Activated CD4-positive, alpha-beta T cell treated with anti-CD3 and anti-CD28 coated beads, Interleukin-2, Interleukin-6, amounts not matched to agents 100 ng/mL and 50 ng/mL, durations not matched to agents 16 hours and 8 hours (primary cell): ENCODE data around the gene MYH3.

Source experiments
- DNase-seq: peaks from one replicate; pipeline ENCODE4 v3.0.0-alpha.2; 2020

Gene MYH3

GRCh38 chr17:10648956-10649355 is 8.2 kb downstream of the MYH3 start:
- DNase-seq, result no peak

GRCh38 chr17:10648381-10648780 is 8.7 kb downstream of the MYH3 start:
- DNase-seq, result no peak

- peak; percentile 80 for DNase-seq
These were observed 10.6 kb downstream of the MYH3 start for GRCh38 chr17:10646392-10646990.

DNA sequence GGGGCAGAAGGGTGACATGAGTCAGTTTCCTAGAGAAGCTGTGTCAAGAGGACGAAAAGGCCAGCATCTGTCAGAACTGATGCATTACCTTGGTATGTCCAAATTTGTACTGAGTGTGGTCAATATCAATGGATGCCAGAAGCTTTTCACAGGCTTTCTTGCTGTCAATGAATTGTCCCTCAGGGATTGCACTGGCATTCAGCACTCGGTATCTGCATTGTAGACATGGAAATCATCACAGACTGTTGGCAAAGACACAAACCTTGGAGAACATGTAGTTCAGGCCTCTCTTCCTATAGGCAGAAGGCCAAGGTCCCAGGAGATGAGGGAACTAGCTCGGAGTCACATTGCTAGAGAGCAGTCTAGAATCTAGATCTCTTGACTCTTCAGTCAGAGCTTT is 16.6 kb downstream of the MYH3 start:
- no peak for DNase-seq

DNA sequence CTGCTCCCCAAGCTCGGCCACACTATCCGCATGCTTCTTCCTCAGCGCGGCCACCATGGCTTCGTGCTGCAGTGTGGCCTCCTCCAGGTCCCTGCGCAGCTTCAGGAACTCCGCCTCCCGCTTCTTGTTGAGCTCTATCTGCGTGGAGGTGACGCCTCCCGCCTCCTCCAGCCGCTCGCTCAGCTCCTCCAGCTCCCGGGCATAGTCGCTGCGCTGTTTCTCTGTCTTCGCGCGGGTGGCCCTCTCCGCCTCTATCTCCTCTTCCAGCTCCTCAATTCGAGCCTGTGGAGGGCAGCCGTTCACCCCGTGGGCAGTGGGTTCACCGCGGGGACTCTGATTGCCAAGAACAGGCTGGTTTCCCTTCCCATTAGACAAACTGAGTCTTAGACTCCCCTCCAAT is 19.0 kb downstream of the MYH3 start:
- no peak for DNase-seq

DNA sequence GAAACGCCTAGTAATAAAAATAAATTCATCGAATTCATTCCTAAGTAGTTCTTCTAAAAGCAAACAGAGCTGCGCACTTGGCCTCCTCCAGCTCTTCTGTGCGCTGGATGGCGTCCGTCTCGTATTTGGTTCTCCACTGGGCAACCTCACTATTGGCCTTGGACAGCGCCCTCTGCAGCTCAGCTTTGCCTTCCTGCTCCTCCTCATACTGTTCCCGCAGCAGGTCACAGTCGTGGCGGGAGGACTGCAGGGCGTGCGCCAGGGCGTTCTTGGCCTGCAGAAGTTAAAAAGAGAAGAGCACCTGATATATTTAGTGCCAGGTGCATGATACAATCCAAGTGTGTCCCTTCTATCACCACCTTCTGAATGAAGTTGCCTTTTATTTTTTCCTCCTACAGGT is 21.8 kb downstream of the MYH3 start:
- no peak for DNase-seq

GRCh38 chr17:10633738-10634379 is 23.2 kb downstream of the MYH3 start:
- DNase-seq, result no peak

GRCh38 chr17:10631701-10632100 is 25.4 kb downstream of the MYH3 start:
- DNase-seq, result no peak

- peak; percentile 45 for DNase-seq
These were observed 25.9 kb downstream of the MYH3 start for GRCh38 chr17:10631048-10631700.

DNA sequence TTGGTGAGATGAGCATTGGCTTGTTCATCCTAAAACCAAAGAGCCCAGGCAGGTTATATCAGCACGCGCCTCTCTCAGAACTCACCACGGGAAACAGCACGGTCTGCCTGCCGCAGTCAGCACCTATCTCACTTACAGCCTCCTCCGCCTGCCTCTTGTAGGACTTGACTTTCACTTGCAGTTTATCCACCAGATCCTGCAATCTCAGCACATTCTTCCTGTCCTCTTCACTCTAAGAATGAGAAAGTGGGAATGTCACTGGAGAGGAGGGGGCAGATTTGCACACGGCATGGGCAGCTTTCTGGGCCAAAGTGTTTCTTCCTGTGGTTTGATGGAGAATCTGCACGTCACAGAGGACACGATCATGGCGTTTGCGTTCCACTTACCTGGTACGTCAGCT is 27.4 kb downstream of the MYH3 start:
- DNase-seq, result no peak

- DNase-seq, result peak; percentile 22
These were observed 28.4 kb downstream of the MYH3 start for GRCh38 chr17:10628756-10629155.

DNA sequence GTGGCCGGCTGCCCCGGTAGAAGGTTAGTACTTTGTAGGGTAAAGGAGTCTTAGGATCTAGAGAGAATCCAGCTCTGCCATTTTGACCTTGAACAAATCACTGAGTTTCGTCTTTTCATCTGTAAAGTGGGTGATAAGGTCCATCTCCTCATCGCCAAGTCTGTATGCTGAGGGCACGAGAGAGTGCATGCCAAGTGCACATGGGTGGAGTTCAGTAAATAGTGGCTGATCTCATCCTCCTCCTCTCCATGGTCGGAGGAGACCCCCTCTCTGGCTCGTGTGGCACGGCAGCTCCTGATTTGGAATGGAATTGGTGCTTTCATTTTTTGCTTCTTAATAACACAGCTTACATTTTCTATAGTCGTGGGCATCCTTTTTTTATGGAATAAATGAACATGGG is 30.7 kb downstream of the MYH3 start:
- no peak for DNase-seq

- no peak for DNase-seq
These were observed 32.1 kb downstream of the MYH3 start for GRCh38 chr17:10624969-10625368.

DNA sequence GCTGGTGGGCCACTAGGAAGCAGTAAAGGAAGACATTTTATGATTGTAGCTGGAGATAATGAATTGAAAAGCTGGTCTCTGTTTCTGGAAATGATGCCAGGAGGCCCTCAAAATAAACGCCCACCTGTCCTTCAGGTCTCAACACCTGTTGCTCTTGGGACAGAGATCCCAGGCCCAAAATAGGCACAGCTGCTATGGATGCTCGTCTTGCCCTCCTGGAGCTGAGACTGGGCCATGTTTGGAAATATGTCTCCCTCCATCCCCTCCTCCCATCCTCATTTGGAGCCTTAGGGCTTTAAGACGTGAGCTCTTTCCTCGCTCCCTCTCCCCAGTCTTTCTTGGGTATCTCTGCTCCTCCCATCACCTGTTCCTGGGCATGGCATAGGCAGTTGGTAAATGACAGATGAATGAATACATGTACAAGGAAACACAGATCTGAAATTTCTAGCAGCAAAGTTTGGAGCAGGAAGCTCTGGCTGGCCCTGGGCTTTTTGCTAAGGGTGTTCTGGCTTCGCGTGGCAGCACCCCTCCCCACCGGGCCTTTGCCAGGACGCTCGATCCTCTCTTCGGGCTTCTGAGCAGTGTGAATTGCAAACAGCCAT is 33.3 kb downstream of the MYH3 start:
- DNase-seq, result no peak

DNA sequence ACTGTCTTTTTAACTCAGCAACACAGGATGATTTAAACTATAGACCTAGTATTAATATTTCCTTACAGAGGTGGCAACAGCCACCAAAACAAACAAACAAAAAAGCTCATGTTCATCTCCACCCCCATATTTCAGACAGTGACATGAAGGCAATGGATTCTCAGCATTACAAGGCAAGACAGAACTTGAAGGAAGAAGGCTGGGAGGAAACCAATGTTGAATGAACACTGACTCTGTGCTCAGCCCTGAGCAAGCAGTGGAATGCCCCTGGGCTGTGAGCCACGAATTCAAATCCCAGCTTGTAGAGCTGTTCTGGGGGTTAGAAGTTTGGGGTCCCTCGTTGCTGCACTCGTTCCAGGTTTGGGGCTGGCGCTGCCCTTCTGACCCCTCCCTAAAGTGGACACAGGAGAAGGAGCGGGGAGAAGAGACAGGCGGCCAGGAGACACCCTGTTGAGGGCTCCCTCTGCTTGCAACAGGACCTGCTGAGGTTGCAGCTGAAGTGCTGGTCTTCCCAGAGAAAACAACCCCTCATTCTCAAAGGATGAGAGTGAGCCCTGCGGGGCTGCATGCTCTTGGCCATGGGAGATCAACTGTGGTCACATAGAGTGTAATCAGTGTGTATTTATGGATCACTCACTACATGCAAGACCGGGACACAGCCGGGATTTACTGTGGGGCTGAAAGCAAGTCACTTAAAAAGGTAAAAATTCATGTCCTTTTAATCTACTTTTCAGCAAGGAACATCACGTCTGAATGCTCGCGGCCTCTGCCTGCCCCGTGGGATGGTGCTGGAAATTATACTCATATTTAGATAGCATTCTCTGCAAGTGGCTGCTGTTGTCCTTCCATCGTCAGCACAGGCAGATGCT is 34.3 kb downstream of the MYH3 start:
- DNase-seq, result no peak

- DNase-seq, result no peak
These were observed 35.7 kb downstream of the MYH3 start for GRCh38 chr17:10621397-10621796.

GRCh38 chr17:10620823-10621222 is 36.3 kb downstream of the MYH3 start:
- no peak for DNase-seq

- DNase-seq, result peak; percentile 78
These were observed 38.9 kb downstream of the MYH3 start for GRCh38 chr17:10618202-10618635.

- no peak for DNase-seq
These were observed 40.0 kb downstream of the MYH3 start for GRCh38 chr17:10617120-10617505.

- DNase-seq, result peak; percentile 82
These were observed 40.5 kb downstream of the MYH3 start for GRCh38 chr17:10616502-10617119.

DNA sequence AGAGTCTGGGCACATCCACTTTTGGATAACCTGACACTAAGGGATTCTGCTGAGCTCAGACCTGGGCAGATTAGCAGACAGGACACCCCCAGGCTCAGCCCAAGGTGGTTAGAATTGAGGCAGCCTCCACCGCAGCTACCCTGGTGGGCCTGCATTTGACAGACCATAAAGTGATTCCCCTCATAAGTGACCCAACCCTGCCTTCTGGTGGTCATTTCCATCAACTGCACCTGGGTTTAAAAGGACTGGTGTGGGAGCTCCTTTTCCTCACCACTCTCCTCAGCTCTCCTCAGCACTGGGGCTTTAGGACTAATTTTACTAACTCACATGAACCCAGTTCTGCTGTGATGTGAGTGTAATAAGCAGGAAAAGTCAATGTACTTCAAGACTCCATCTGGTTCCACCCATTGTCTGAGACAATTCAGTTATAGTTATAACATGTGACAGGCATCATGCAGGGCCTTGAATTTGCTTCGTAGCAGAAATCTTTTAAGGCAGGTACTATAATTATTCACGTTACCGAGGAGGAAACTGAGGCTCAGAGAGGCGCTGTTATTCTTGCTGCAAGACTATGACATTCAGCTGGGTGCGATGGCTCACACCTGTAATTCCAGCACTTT is 42.5 kb downstream of the MYH3 start:
- DNase-seq, result peak; percentile 46
